Erythroblast (primary cell): Measurements from ENCODE around the gene ZNF433.
"Not testable (repeated sequence)": the region's sequence is repeated elsewhere in the genome, so short reads cannot be mapped to it uniquely, and the experiment has no call there.

Source experiments
- DNase-seq, 2 experiments: peaks; one replicate each; lab custom pipeline; 2025; lab: John Stamatoyannopoulos, UW
- GATA1 ChIP-seq: IDR thresholded peaks from 2 replicates; pipeline ENCODE4 v1.6.1; 2011; ENCODE audit warnings: low read depth, mild to moderate bottlenecking, control low read depth, low read length, moderate library complexity
- POLR2A ChIP-seq: IDR thresholded peaks from 2 replicates; pipeline ENCODE4 v1.6.1; 2011; ENCODE audit warnings: mild to moderate bottlenecking, low read length

The ZNF433 gene

DNA sequence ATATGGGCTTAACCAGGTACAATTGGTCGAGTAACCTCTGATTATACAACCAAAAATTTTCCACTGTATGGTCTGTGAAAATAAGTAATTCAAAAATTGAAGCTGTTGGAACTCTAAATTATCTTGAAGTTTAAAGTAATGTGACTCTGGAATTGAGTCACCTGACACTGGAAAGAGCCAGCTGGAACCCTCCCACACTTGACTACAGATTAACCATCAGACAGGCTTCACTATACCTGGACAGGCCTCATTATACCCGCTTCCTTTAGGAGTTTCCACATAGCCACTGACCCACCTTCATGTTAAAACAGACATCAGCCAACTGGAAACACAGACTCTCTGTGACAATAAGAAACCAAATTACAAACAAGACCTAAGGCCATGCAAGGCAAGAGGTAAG lies 1.3 kb downstream of the ZNF433 start:
- DNase-seq: no peak
- TF ChIP-seq GATA1 (no peak), POLR2A (no peak)

DNA sequence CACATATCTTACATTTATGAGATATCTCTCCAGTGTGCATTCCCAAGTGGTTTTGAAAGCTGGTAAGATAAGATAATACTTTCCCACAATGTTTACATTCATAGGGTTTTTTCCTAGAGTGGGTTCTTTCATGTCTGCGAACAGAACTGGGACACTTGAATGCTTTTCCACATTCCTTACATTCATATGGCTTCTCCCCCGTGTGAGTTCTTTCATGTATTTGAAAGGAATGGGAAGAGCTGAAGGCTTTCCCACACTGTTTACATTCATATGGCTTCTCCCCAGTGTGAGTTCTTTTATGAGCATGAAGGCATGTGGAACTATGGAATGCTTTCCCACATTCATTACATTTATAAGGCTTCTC lies 19.7 kb downstream of the ZNF433 start:
- peak; percentile 24 to 32 for DNase-seq
- TF ChIP-seq POLR2A: no peak
- TF ChIP-seq GATA1: no peak

DNA sequence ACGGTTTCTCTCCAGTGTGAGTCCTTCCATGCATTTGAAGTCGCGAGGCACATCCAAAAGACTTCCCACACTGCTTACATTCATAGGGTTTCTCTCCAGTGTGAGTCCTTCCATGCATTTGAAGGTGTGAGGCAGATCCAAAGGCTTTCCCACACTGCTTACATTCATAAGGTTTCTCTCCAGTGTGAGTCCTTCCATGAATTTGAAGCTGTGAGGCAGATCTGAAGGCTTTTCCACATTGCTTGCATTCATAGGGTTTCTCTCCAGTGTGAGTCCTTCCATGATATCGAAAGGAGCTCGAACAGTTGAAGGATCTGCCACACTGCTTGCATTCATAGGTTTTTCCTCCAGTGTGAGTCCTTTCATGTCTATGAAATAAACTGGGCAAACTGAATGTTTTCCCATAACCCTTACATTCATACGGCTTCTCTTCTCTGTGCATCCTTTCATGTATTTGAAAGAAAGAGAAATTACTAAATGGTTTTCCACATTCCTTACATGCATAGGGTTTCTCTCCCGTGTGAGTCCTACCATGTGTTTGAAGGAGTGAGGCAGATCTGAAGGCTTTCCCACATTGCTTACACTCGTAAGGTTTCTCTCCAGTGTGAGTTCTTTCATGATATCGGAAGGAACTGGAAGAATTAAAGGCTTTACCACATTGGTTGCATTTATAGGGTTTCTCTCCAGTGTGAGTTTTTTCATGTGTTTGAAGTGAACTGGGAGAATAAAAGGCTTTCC lies 20.3 kb downstream of the ZNF433 start:
- TF ChIP-seq POLR2A (no peak), GATA1 (no peak)
- peak; percentile 24 to 25 for DNase-seq

DNA sequence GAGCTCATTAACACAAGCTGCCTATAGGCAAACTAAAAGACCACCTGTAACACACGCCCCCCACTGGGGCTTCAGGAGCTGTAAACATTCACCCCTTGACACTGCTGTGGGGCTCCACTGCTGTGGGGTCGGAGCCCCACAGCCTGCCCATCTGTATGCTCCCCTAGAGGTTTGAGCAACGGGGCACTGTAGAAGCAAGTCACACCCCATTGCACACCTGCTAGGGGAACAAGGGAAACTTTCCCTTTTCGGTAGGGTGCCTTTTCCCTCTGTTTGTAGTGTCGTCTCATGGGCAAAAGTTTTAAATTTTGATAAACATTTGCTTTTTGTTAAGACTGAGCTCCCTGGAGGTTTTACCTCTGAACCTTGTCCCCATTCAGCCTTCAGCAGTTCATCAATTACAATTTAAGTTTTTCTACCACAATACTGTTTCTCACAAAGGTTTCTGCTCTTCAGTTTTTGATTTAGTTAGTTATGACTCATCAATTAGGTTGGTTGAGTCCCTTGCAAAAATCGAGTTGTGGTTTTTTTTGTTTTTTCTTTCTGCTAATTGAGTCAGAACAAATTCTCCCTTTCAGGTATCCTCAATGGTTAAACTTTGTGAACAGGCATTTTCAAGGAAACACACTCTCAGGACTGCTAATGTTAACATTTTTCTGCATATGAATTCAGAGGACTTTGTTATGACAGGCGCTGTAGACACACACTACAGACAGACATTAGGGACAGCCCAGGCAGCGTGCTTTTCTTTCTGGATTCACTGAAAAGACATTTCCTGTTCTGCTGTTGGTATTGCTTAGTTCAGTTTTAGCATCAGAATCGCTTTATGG lies 35.1 kb downstream of the ZNF433 start:
- DNase-seq: no peak
- TF ChIP-seq POLR2A (no peak), GATA1 (no peak)

DNA sequence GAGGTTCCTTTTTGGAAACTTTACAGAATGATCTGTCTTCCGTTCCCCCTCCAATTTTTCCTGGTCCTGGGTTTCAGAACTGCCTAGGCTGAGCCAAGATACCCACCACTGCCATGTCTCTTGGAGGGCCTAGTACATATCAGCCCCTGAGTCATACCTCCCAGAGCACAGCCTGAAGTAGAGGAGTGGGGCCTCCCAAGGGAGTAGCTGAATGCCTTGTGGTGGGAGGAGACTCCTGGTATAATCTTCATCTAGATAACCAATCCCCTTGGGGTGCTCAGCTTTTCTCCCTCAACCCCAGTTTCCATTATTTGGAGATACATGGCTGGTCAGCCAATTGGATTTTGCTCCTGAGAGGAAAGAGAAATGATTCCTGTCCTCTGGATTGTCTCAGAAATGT lies 40.3 kb downstream of the ZNF433 start:
- TF ChIP-seq POLR2A (no peak), GATA1 (no peak)
- peak; percentile 32 to 33 for DNase-seq

DNA sequence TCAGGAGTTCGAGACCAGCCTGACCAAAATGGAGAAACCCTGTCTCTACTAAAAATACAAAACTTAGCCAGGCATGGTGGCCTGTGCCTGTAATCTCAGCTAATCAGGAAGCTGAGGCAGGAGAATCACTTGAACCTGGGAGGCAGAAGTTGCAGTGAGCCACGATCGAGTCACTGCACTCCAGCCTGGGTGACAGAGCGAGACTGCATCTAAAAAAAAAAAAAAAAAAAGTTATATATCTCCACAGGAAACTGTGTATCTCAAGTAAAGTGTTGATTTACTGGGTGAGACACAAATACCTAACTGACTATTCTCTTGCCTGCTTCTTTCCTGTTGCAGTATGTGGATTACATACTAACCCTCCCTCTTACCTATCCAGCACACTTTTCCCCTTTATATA lies 43.6 kb downstream of the ZNF433 start:
- DNase-seq: not testable (repeated sequence)

DNA sequence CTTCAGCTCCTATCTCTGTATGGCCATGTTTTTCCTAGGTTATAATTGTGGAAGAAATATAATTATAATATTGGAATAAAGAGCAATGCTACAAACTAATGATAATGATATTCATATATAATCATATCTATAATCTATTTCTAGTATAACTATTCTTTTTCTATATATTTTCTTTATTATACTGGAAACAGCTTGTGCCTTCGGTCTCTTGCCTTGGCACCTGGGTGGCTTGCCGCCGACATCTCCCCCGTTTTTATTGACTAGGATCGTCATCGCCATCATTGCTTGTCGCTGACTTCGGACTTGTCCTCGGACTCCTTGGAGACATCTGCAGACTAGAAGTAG lies 46.4 kb downstream of the ZNF433 start:
- TF ChIP-seq GATA1: no peak
- no peak for TF ChIP-seq POLR2A
- DNase-seq: no peak

DNA sequence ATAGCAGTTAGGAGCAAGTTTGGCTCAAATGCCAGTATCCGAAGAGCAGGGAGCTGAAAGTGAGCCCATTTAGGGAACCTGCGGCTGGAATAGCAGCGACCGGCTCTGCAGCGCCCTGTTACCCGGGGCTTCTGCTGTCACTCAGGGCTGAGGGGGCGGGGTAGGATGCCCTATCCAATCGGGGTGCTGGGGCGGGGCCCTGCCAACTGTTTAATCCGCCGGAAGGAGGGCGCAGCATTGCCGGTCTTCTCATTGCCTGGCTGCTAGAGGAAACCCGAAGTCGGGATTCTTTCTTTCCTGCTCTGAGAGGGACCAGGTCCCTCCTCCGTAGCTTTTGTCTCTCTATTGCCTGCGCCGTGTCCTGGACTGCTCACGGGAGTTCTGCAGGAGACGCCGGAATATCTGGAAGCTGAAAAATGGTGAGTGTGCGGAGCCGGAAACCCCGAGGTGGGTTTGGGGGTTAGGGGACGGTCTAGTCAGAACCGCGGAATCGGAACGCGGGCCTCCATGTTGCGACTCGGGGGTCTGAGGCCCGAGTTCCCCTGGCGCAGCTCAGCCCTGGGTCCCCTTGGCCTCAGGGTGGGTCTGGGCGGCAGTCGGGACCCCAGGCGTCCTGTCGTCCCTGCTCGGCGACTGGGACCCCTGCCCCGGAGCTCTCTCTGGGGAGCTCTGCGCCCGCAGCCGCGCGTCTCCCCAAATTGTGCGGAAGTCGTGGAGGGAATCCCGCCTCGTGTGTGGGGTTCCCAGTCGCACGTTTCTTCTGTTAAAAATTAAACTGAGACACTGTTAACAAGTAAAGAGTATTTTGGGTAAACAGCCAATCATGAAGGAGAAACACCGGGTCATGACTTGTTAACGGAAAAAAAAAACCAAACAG lies 47.8 kb downstream of the ZNF433 start:
- no peak for TF ChIP-seq GATA1
- peak; percentile 78 for TF ChIP-seq POLR2A
- DNase-seq: peak; percentile 94 to 95

DNA sequence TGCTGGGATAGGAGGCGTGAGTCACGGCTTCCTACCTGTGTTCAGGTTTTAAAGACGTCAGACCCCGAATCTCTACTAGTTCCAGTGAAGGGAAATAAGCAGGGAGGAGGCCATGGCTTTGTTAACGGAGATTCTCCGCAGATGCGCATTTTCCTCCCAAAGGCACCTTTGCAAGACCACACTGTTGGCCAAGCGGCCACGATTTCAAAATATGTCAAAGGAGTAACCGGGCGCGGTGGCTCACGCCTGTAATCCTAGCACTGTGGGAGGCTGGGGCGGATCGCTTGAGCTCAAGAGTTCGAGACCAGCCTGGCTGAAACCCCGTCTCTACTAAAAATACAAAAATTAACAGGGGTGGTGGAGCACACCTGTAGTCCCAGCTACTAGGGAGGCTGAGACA lies 48.7 kb downstream of the ZNF433 start:
- DNase-seq: no peak
- no peak for TF ChIP-seq GATA1
- no peak for TF ChIP-seq POLR2A

DNA sequence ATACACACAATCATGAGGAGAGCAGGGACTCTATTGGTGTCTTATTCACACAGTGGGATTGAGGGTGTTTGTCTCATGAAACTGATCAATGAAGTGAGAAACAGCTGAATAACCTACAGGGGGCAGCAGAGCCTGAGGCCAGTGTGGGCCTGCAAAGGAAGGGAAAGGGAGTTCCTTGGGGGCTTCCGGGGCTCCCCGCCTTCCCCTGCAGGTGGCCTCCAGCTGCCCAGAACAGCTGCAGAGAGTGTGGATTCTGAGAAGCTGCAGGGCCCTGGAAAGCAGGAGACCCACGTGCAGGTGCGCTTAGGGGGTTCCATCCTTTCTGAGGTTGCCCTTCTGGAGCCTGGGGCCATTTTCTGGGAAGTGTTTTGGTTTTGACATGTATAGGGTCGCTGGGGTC lies 50.5 kb downstream of the ZNF433 start:
- DNase-seq: peak; percentile 33 to 35
- no peak for TF ChIP-seq POLR2A
- TF ChIP-seq GATA1: no peak

DNA sequence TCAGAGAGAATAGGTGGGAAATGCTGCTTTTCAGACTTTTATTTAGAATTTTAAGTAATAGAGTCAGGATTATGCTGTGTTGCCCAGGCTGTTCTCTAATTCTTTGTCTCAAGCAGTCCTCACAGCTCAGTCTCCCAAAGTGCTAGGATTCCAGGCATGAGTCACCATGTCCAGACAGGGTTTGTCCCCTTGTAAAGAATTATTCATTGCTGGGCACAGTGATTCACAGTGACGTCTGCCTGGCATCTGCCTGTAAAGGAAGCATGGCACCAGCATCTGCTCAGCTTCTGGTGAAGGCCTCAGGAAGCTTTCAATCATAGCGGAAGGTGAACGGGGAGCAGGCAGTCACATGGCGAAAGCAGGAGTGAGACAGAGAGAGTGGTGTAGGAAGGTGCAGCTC lies 53.0 kb downstream of the ZNF433 start:
- DNase-seq: no peak
- TF ChIP-seq POLR2A (no peak), GATA1 (no peak)

DNA sequence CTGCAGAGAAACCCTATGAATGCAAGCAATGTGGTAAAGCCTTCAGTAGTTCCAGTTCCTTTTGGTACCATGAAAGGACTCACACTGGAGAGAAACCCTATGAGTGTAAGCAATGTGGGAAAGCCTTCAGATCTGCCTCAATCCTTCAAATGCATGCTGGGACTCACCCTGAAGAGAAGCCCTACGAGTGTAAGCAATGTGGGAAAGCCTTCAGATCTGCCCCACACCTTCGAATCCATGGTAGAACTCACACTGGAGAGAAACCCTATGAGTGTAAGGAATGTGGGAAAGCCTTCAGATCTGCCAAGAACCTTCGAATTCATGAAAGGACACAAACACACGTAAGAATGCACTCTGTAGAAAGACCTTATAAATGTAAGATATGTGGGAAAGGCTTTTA lies 56.0 kb downstream of the ZNF433 start:
- TF ChIP-seq POLR2A: no peak
- TF ChIP-seq GATA1: no peak
- DNase-seq: peak in 1 of 2 experiments; percentile 17

DNA sequence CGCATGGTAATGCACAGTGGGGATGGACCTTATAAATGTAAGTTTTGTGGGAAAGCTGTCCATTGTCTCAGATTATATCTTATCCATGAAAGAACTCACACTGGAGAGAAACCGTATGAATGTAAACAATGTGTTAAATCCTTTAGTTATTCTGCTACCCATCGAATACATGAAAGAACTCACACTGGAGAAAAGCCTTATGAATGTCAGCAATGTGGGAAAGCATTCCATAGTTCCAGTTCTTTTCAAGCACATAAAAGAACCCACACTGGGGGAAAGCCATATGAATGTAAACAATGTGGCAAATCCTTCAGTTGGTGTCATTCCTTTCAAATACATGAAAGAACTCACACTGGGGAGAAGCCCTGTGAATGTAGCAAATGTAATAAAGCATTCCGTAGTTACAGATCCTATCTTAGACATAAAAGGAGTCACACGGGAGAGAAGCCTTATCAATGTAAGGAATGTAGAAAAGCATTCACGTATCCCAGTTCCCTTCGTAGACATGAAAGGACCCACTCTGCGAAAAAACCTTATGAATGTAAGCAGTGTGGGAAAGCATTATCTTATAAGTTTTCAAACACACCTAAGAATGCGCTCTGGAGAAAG lies 56.9 kb downstream of the ZNF433 start:
- DNase-seq: no peak
- TF ChIP-seq GATA1 (no peak), POLR2A (no peak)
